Limb (tissue), 2 donors: ENCODE data around the gene MED13L.

Source experiments
- DNase-seq, 2 donors: peaks; one replicate each; pipeline ENCODE4 v3.0.0-alpha.2; 2016; ENCODE audit errors: extremely low spot score in 2 of 2

The MED13L gene

DNA sequence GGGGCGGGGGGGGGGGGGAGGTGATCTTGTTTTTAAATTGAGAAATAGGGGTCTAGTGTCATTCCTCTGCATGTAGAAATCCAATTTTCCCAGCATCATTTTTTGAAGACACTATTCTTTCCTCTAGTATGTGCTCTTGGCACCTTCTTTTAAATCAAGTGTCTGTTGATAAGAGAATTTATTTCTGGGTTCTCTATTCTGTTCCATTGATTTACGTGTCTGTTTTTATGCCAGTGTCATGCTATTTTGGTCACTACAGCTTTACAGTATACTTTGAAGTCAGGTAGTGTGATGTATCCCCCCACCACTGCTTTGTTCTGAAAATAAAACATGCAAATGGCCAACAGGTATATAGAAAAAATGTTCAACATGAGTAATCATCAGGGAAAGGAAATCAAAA is 252.7 kb downstream of the MED13L start:
- DNase-seq, result no peak

DNA sequence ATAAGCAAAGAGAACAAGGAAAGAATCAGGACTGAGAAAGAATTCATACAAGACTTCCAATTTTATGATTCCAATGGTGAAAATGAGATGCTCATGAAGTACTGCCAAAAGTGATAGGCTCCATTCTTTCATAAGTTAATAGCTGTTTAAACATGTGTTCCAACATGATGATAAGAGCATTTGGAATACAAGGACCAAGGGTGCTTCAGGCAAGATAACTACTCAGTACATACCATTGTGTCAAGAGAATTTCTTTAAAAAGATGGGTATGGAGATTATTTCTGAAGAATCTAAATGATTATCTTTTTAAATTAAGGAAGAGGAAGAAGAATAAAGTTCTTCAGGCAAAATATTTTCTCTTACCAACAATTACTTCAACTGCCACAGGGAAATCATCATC is 258.1 kb downstream of the MED13L start:
- DNase-seq, result no peak

DNA sequence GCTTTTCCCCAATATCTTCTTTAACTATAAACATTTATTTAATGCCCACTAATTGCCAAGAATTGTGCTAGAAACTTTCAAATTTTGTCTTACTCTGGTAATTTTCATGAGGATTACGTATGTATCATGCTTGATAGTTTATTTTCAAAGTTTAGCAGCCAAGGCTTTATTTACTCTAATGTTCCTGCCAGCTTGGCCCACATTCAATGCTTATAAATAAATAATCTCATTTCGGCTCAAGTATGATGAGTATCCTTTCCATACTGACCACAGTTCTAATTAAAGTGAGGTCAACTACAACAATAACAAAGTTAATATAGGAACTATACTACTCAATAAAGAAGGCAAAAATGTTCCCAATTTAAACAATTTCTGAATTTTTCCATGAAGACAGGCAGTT is 259.2 kb downstream of the MED13L start:
- no peak for DNase-seq

DNA sequence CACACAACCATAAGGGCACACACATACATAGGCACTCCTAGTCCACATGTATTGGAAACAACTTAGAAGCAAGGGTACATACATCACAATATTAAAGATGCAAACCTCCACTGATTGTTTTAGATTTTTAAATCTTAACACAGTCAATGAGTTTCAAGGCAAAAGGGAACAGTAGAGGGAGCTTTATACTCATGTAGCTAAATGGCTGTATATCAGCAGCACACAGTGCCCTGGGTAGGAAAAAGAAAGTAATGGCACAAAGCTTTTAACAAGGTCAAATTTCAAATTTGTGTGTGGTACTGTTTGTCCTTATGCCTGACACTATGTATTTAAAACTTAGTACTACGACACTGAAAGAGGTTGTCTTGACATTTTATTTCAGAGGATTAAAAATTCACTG is 262.0 kb downstream of the MED13L start:
- peak in 1 of 2 donors; percentile 68 for DNase-seq

DNA sequence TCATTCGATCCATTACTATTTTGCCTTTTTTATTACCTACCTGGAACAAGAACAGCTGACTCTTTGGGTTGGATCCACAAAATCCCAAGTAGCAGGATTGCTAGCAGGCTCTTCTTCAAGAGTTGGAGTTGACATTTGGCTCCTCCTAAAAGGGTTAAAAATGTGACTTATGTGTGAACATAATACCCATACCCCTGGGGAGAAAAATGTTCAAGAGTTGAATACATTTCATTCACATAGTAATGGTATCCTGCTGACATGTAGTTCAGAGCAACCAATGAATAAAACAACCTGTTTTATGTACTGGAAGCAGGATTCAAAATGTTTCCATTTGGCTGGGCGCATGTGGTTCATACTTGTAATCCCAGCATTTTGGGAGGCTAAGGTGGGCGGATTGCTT is 264.7 kb downstream of the MED13L start:
- DNase-seq, result no peak

DNA sequence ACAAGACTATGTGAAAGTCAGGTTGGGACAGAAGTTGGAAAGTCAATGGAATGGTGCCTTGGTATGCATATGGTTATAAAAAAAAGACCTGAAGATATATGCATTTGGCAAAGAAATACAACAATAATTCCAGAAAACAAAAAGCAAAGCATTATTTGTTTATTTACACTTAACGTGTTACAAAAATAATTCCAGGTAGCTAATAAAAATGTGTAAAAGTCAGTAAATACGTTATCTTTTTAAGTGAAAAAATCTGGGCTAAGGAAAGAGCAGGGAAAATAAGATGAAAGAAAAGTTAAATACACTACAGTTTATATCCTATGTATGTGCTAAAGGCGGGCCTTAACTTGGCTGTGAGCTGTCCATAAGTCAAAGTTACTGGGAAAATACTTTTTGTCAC is 266.3 kb downstream of the MED13L start:
- DNase-seq, result no peak

DNA sequence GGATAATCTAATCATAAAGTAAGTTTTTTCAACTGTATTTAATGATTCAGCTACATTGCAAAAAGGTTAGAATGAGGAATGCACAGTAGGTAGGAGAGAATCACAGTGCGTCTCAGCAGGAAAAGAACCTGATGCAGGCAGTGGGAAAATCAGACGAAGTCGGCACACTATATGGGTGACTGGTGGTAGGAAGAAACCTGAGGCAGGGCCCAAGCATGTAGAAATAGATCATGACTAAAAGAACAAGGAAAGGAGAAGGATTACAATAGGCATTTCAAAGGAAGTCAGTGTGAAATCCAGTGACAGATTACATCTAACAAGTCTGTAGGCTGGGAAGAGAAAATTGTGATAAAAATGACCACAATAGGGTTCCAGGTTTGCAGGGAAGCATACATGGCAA is 267.0 kb downstream of the MED13L start:
- DNase-seq, result no peak

DNA sequence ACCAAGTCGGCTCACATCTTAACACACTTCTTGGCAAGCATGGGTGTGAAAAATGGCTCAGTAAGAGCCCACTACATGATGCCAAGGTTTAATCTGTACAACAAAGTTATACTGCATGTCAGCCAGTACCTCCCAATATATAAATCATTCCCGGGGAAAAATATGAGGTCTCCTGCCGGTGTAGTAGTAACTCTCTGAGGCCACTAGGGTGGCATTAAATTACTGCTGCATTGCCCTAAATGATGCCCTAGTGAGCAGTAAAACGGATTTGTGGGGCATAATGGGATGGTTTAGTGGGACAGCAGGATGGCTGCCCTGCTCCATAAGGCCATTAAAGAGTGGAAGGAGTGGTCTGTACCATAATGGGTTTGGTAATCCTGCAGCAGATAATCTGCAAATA is 267.7 kb downstream of the MED13L start:
- DNase-seq, result no peak

DNA sequence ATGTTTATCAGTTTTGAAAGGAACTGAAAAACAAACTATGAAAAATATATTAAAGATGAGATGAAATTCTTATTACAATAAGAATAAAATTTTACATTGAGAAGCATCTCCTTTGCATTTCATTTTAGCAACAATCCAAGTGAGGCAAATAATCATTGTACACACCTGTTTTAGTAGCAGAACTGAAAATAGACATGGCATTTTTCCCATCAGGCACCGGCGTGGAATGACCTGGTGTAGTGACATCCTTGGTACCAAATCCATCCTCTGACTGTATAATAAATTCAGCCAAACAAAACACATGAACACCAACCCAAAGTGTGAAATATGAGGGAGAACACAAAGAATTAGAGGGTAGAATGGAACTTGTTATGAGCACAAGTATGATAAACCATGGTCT is 271.4 kb downstream of the MED13L start:
- no peak for DNase-seq

DNA sequence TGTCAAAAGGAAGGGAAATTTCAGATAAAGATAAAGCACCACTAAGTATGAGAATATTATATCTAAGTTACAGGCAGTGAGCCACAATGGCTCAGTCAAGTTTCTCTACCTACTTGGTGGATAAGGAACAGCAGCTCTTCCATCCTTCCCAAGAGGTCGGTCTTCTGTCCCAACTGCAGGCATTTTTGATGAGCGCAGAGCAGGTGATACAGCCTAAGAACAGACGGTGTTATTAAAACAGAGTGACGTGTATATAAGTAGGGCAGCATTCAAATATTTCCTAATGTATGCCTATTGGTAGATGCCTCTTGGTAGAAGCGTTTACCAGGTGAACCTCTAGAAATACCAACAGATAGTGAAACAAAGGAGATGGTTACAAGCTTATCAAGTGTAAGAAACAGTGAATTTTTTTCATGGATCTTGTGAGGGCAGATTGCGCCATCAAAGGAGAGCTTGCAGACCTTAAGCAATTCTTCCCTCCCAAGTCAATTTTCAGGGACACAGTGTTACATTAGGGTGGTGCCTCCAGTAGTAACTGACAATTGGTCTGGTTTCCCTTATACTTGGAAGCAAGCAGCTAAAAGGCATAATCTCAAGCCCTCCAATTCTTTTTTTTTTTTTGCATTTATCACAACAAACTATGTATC is 274.5 kb downstream of the MED13L start:
- DNase-seq, result no peak

DNA sequence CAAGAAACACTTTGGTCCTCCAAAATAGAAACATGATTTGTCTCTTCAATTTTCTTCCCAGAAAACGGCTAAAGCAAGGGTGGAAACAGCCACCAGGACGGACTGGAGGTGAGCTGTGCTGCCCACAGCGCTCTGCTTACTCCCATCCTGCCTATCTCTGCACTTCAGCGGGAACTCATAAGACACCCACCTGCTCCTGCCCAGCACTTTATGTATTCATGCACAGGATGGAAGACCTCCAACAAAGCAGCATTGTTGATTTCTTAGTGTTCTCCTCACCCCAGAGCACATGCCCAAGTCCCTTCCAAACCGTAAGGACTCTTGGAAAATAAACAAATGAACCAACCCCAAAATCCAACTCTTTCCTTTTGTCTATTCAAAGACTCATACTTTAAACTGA is 277.2 kb downstream of the MED13L start:
- DNase-seq, result no peak

DNA sequence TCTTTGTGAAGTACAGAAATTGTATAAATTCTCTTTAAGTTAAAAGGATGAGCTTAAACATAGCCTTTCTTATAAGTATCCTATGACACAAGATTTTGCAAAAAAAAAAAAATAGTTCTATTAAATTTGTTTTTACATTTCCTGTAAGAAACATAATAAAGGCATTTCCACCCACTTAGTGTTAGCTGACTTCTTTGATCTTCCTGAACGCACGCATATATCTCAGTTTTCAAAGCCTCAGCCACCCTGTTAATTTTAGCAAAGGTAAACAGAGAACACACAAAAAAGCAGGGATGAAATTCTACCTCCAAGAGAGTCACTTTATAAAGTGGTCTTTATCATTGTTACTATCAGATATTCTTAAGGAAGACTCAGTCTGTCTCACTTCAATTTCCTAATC is 277.9 kb downstream of the MED13L start:
- DNase-seq, result no peak

DNA sequence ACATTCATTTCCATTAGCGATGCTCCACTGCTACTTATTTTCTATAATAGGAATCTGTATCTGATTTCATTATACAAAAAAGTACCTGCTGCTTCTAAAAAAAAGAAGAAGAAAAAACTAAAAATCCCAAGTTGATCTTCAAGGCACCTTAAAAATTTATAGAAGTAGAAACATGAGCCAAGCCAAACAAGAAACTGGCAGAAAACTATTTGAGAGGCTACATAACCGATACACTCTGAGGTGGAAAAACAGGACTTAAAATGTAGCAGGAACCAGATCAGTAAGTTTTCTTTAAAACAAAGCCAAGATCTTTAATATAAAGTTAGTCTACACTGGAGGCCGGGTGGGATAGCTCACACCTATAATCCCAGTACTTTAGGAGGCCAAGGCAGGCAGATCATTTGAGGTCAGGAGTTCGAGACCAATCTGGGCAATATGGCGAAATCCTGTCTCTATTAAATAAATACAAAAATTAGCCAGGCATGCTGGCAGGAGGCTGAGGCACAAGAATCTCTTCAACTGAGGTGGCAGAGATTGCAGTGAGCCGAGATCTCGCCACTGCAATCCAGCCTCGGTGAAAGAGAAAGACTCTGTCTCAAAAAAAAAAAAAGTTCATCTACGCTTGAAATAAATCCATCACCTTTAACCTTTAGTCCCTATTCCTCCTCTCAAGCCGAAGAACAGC is 278.6 kb downstream of the MED13L start:
- DNase-seq, result peak in 1 of 2 donors; percentile 10

DNA sequence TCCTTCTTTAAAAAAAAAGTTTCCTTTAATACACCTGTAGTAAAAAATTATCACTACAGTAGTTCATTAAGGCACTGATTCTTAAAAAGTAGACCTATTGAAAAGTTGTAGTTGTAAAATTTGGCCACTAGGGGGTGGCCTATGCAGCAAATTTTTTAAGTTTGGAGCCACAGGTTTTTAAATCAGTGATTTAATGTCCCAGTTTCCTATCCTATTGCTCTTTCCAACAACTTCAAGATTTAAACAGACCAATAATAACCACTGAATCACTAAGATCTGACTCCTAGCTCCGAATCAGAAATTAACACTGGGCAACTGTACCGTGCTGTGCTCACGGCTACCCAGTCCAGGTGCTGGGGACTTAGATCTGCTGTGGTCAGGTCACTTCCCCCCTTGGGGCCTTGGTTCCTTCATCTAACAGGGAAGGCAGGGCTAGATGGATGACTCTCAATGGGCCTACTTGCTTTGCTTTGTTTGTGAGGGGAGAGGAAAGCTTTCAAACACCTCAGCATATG is 279.3 kb downstream of the MED13L start:
- peak; percentile 37 to 74 for DNase-seq

DNA sequence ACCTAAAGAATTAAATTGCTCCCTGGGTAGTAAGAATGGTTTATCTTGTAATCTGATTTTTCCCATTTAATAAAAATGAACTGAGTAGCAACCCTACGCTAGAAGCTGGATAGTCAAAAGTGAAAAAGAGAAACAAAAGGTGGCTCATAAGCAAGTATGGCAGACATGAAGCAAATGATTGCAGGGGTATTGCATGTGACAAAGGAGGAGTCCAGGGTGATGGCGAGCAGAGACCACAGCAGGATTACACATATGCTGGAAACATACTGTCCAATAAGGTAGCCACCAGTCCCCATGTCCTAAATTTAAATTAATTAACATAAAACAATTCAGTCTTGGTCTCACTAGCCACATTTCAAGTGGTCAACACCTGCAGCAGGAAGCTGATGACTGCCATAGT is 283.8 kb downstream of the MED13L start:
- no peak for DNase-seq

DNA sequence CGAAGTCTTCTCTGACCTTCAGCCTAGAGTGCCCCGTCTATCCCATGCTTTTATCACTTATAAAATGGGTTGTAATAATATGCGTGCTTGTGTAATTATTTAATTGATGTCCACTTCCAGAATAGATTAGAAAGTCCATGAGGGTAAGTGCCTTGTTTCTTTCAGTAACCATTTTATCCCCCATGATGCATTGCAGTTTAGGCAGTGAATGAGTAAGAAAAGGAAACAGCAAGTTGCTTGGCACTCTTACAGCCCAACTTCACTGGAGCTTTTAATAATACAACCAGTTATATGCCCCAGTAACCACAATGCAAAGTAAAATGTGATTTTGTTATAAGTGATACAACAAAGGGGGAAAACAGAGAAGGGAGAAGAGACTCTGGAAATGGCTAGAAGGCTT is 287.3 kb downstream of the MED13L start:
- DNase-seq, result no peak

DNA sequence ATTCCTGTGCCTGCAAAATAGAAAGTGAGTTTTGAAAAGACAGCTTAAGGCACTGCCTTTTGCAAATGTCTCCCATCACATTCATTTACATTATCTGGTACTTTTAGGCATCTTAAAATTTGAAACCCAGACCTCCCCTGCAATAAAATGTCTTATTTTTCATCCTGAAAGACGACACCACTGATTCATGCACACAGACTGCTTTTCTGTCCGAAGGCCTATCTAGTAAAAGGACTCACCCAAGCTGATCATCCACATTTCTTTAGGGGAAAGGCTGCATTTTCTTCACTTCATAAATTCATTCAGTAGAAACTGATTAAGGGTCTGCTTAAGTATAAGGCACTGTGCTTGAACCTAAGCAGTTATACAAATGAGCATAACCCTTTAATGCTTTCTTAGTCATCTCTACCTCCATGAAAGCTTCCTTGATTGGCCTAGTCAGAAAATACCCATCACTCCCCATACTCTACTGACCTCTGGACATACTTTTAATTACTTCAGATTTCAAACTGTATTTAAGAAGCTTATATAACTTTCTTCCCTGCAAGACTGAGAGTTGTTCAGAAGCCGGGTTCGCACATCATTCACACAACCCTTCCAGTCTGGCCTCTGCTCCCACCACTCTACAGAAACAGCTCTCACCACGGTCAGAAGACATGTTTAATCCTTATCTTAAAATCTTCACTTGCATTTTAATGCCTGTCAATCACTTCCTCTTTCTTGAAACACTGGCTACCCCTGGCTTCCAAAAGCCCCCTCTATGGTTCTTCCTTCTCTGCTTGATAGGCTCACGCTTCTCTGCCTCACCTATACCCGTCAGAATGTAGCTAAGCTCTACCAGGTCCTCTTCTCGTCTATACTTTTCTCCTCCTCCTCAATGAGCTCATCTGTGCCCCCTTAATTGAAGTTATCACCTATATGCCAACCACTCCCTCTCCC is 288.6 kb downstream of the MED13L start:
- no peak for DNase-seq

DNA sequence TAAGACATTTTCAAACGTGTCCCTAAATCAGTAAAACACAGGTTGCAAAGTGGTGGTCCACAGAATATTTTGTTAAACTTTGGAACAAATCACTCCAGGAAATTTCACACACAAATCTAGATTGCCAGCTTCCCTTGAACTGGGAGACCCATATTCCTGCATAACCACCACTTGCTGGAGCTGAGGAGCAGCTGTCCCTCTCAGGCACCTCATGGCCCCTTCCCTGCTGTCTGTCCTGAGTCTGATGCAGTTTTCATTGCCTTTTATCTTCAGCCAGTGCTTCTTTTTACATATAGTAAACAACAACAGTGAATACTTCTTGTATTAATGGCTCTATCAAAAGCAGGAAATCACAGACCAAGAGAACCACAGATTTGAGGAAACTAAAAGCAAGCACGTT is 289.3 kb downstream of the MED13L start:
- DNase-seq, result no peak

DNA sequence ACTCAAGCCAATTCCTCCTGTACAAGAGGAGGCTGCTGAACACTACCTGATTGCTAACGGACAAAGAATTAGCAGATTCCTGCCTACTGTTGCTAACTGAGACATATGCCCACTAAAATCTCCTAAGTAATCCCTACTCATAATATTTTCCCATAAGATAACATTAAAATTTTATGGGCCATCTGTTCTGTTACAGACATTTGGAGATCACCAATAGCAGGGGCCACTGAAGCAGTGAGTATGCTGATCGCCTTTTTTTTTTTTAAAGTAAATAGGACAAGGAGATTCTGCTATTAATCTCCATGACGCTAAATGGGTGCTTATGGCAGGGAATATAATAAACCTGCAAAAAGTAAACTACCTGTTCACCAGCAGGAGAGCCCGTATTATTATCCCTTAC is 292.9 kb downstream of the MED13L start:
- no peak for DNase-seq

DNA sequence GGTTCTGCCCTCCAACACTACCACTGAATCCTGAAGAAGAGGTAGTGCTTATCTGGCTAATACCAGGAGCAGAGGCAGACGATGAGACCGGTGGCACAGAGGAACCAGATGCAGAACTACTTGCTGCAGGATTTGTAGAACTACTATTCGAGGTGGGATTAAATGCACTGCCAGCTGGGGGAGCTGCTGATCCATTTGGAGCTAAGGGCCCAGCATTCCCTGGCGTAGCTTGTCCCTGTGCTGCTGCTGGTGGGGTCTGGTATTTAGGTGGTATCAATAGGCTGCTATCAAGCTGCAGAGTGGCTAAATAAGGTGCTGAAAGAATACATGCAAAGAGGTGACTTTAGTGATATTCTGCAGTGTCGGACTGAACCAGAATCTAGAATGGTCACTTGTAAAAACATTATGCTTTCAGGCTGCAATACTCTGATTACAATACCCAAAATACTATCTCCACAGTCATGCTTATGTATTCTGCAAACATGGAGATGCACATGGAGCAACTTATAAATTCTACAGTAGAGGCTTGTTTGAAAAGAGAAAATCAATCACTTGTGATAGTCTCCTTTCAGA is 294.2 kb downstream of the MED13L start:
- no peak for DNase-seq

DNA sequence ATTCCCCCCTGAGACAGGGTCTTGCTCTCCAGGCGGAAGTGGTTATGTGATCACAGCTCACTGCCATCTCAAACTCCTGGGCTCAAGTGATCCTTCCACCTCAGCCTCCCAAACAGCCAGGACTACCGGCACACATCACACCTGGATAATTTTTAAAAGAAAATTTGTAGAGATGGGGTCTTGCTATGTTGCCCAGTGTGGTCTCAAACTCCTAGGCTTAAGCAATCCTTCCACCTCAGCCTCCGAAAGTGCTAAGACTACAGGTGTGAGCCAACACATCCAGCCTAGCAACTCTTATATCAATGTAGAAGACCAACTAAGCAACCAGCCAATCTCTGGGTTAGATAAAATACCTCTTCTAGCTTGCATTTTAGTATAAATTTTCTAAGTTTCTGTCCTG is 297.2 kb downstream of the MED13L start:
- DNase-seq, result no peak

DNA sequence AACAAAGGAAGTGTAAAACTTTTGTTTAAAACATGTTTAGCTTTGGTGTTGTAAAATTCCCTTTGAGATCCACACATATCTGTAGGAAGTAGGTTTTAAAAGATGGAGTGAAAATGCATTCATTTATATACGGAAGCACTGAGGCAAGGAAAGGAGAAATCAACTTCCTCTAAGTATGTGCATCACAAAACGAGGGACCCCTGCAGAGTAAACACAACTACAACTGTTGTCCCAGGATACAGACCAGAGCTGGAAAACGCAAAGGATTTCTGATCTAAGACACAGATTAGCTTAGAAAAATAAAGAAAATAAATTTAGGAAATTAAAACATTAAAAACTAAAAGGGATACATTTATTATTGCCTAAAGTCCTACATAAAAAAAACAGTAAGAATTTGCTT is 297.6 kb downstream of the MED13L start:
- no peak for DNase-seq
